Colonic mucosa (tissue), 4 donors: ENCODE results near the gene SACS. TPM values are rescaled to one million over a fixed set of nuclear protein-coding genes. Genes with fewer than 3 reads are reported as not detected.

ENCODE experiments used
- DNase-seq: peaks from one replicate; pipeline ENCODE4 v3.0.0-alpha.2; 2020
- H3K27ac ChIP-seq: fragments of 200-600 bp; one replicate; pipeline ENCODE4 v1.8.0; 2021
- H3K27me3 ChIP-seq: fragments of 200-600 bp; one replicate; pipeline ENCODE4 v1.8.0; 2021
- H3K36me3 ChIP-seq: fragments of 200-600 bp; one replicate; pipeline ENCODE4 v1.8.0; 2021
- H3K4me1 ChIP-seq: fragments of 200-600 bp; one replicate; pipeline ENCODE4 v1.8.0; 2021; ENCODE audit warnings: mild to moderate bottlenecking
- H3K4me3 ChIP-seq: fragments of 200-600 bp; one replicate; pipeline ENCODE4 v1.8.0; 2021
- H3K9ac ChIP-seq, 2 donors: one replicate each; pipeline ENCODE4 v1.7.0; 2013; ENCODE audit warnings: control low read depth in 2 of 2, low read depth in 2 of 2, low read length in 2 of 2
- H3K9me3 ChIP-seq: fragments of 200-600 bp; one replicate; pipeline ENCODE4 v1.8.0; 2021
- CTCF ChIP-seq: fragments of 200-600 bp; IDR thresholded peaks from one replicate; pipeline ENCODE4 v1.8.0; 2022; ENCODE audit warnings: antibody characterized with exemption, mild to moderate bottlenecking
- intact Hi-C: fragments of 100-400 bp; cut with DNase I; formaldehyde crosslinking; loops from one replicate; pipeline ENCODE4 v1.14.1; 2022
- total RNA-seq, 2 donors: library from RNA; stranded (reverse); fragmentation: NEBNext Ultra II Directional in 1 of 2; extraction: Animal tissue kit (Norgen Biotek cat#: 25700) in 1 of 2; gene quantifications; one replicate each; pipeline ENCODE4 v1.2.1, GENCODE V29; 2021
- donor health status: healthy.
- donor health status: DM: no; HTN: no; CAD: no.
- donor health status: DM: no; HTN: no; CAD: no.

SACS gene
- 1 to 10 TPM; 4.9 to 5.4 TPM for total RNA-seq

- Histone ChIP-seq H3K9me3 (no peaks in the 10 kb centered on the region), H3K4me3 (peak within 1 kb of the TSS; percentile 27), H3K27me3 (no peaks in the 10 kb centered on the region), H3K9ac (no peak within 1 kb of the TSS), H3K4me1 (no peaks in the 10 kb centered on the region), H3K36me3 (no peaks in the 10 kb centered on the region), H3K27ac (no peak within 1 kb of the TSS)
- intact Hi-C loops: no loop called here
- TF ChIP-seq CTCF: no peak
- no peak for DNase-seq
Observed at GRCh38 chr13:23433171-23434153, at the start of gene SACS. TSS of gene SACS (minus strand) at chr13:23433702. CDS start at chr13:23411239, 22,463 bp downstream.

DNA sequence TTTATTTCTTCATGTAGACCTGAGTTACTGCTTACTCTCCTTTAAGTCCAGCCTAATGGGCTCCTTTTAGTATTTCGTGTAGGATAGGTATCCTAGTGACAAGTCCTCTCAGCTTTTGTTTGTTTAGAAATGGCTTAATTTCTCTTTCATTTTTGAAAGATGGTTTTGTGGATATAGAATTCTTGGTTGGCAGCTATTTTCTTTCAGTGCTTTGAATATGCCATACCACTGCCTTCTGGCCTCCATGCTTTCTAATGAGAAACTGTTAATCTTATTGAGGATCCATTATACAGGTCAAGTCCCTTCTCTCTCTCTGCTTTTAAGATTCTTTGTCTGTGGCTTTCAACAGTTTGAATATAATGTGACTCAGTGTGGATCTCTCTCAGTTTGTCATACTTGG, 46.8 kb upstream of the SACS start:
- intact Hi-C loops: no loop called here
- no peaks in the 10 kb centered on the region for H3K4me1 ChIP-seq
- no peaks in the 10 kb centered on the region for H3K9me3 ChIP-seq
- no peak overlapping the region for H3K27ac ChIP-seq
- no peaks in the 10 kb centered on the region for H3K36me3 ChIP-seq
- no peak for DNase-seq
- H3K27me3 ChIP-seq: no peaks in the 10 kb centered on the region
- no peak overlapping the region for H3K9ac ChIP-seq
- H3K4me3 ChIP-seq: no peak overlapping the region
- no peak for TF ChIP-seq CTCF

DNA sequence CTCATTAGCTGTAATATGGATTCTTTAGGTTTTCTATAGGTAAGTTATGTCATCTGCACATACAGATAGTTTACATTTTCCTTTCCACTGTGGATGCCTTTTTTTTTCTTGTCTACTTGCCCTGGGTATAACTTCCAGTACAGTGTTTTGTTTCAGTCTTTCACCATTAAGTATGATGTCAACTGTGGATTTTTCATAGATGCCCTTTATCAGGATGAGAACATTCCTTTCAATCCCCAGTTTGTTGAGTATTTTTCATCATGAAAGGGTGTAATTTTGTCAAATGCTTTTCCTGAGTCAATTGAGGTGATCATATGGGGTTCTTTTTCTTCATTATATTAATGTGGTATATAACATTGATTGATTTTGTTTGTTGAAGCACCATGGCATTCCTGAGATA, 43.6 kb upstream of the SACS start:
- intact Hi-C loops: no loop called here
- H3K9me3 ChIP-seq: no peaks in the 10 kb centered on the region
- H3K36me3 ChIP-seq: no peaks in the 10 kb centered on the region
- no peak for TF ChIP-seq CTCF
- no peak for DNase-seq
- no peak overlapping the region for H3K27ac ChIP-seq
- no peak overlapping the region for H3K4me3 ChIP-seq
- no peaks in the 10 kb centered on the region for H3K4me1 ChIP-seq
- H3K27me3 ChIP-seq: no peaks in the 10 kb centered on the region
- no peak overlapping the region for H3K9ac ChIP-seq

GRCh38 chr13:23473221-23473620, 39.7 kb upstream of the SACS start:
- Histone ChIP-seq H3K9me3 (no peaks in the 10 kb centered on the region), H3K27ac (no peak overlapping the region), H3K36me3 (no peaks in the 10 kb centered on the region), H3K27me3 (no peaks in the 10 kb centered on the region), H3K9ac (no peak overlapping the region), H3K4me3 (no peak overlapping the region), H3K4me1 (no peaks in the 10 kb centered on the region)
- intact Hi-C loops: no loop called here
- no peak for TF ChIP-seq CTCF
- no peak for DNase-seq

- no peak overlapping the region for H3K27ac ChIP-seq
- no peak overlapping the region for H3K9ac ChIP-seq
- no peak overlapping the region for H3K4me3 ChIP-seq
- no peak for TF ChIP-seq CTCF
- no peaks in the 10 kb centered on the region for H3K4me1 ChIP-seq
- intact Hi-C loops: no loop called here
- H3K36me3 ChIP-seq: no peaks in the 10 kb centered on the region
- no peaks in the 10 kb centered on the region for H3K9me3 ChIP-seq
- H3K27me3 ChIP-seq: no peaks in the 10 kb centered on the region
- no peak for DNase-seq
Observed at GRCh38 chr13:23472189-23472588, 38.7 kb upstream of the SACS start.
